GM12878 (cell line): Measurements from ENCODE around the gene GPR137B. TPM values are rescaled to one million over a fixed set of nuclear protein-coding genes. Genes with fewer than 3 reads are reported as not detected.
A peak's percentile ranks its signal among the peaks of the same experiment; 100 is the strongest.

ENCODE experiments used
- ATAC-seq: fragments of 200-7000 bp; cut with Tn5 transposase; 3 replicates; pipeline ENCODE4 v1.9.1; 2020; ENCODE audit warnings: mild to moderate bottlenecking, moderate library complexity
- BruUV-seq: library from RNA; stranded (reverse); fragments of 400-500 nt; replicated peaks from 2 replicates; lab custom pipeline; 2021; lab: Mats Ljungman, UMichigan
- CTCF ChIA-PET: fragments of 300-600 bp; sonication (Branson Sonifier 250); formaldehyde crosslinking; extraction: SDS; loops from one replicate; lab custom pipeline; 2021; ENCODE audit warnings: inconsistent platforms; lab: Yijun Ruan, JAX
- POLR2A ChIA-PET: fragments of 350-600 bp; formaldehyde crosslinking; extraction: SDS; loops from one replicate; lab custom pipeline; 2021; ENCODE audit warnings: inconsistent platforms; lab: Charles Lee
- RAD21 ChIA-PET: fragments of 300-600 bp; sonication (Branson Sonifier 250); formaldehyde crosslinking; loops from one replicate; lab custom pipeline; 2023; ENCODE audit warnings: antibody characterized with exemption; ENCODE audit not compliant: unreplicated experiment; lab: Charles Lee
- SMC1A ChIA-PET: fragments of 300-600 bp; sonication (Branson Sonifier 250); formaldehyde crosslinking; loops from one replicate; lab custom pipeline; 2023; ENCODE audit not compliant: unreplicated experiment, uncharacterized antibody; lab: Charles Lee
- DNase-seq: peaks from one replicate; pipeline ENCODE4 v3.0.0-alpha.2; 2011; ENCODE audit warnings: low read depth, low spot score
- FAIRE-seq: peaks from 3 replicates; lab custom pipeline; 2011; peaks lifted over from hg19 to GRCh38; lab: Jason Lieb, UNC
- H2AFZ ChIP-seq: 2 replicates; pipeline ENCODE4 v1.6.0; 2011; ENCODE audit warnings: low read depth, low read length, control low read depth; ENCODE audit not compliant: control insufficient read depth
- H3K27ac ChIP-seq: 2 replicates; pipeline ENCODE4 v1.5.1; 2011; ENCODE audit warnings: control low read depth; ENCODE audit not compliant: control insufficient read depth, insufficient read depth
- H3K27me3 ChIP-seq, 2 experiments: replicated peaks in 1 of 2; 2 replicates each; pipeline versions ENCODE4 v1.6.0 to v1.6.1; 2011; ENCODE audit warnings: low read length in 1 of 2; ENCODE audit not compliant: control insufficient read depth in 2 of 2, insufficient read depth in 2 of 2
- H3K36me3 ChIP-seq, 2 experiments: 2 replicates each; pipeline ENCODE4 v1.5.1; 2011; ENCODE audit warnings: low read length in 1 of 2; ENCODE audit not compliant: control insufficient read depth in 2 of 2, insufficient read depth in 2 of 2
- H3K4me1 ChIP-seq: 2 replicates; pipeline ENCODE4 v1.6.1; 2011; ENCODE audit warnings: mild to moderate bottlenecking, low read length, moderate library complexity, mixed read lengths; ENCODE audit not compliant: control insufficient read depth, insufficient read depth
- H3K4me2 ChIP-seq: 2 replicates; pipeline ENCODE4 v1.6.0; 2011; ENCODE audit warnings: control low read depth; ENCODE audit not compliant: control insufficient read depth, insufficient read depth
- H3K4me3 ChIP-seq: fragments of 200-600 bp; sonication (generic); 2 replicates; pipeline ENCODE4 v1.5.1; 2016
- H3K79me2 ChIP-seq: 2 replicates; pipeline ENCODE4 v1.6.0; 2011; ENCODE audit warnings: low read length; ENCODE audit not compliant: control insufficient read depth, insufficient read depth
- H3K9ac ChIP-seq: 2 replicates; pipeline ENCODE4 v1.8.0; 2011; ENCODE audit warnings: low read length, control low read depth, mixed read lengths; ENCODE audit not compliant: control insufficient read depth, insufficient read depth
- H3K9me3 ChIP-seq: replicated peaks from 3 replicates; pipeline ENCODE4 v1.5.1; 2011; ENCODE audit warnings: mild to moderate bottlenecking, low read length; ENCODE audit not compliant: control insufficient read depth, insufficient read depth
- H4K20me1 ChIP-seq: 2 replicates; pipeline ENCODE4 v1.6.0; 2011; ENCODE audit not compliant: control insufficient read depth, insufficient read depth
- E4F1 ChIP-seq: fragments of 450-650 bp; IDR thresholded peaks from 2 replicates; pipeline ENCODE4 v1.6.1; 2018; ENCODE audit warnings: borderline replicate concordance, mild to moderate bottlenecking; ENCODE audit not compliant: partially characterized antibody
- EP300 ChIP-seq, 2 experiments: fragments of 150-350 bp in 1 of 2; IDR thresholded peaks; 2 replicates each; pipeline ENCODE4 v1.6.1; 2011 to 2012; ENCODE audit warnings: low read depth in 2 of 2, low read length in 2 of 2, borderline replicate concordance in 1 of 2, improper control_type of control experiment in 1 of 2, inconsistent platforms in 1 of 2; ENCODE audit not compliant: control insufficient read depth in 1 of 2
- HDGF ChIP-seq: fragments of 450-650 bp; IDR thresholded peaks from 2 replicates; pipeline ENCODE4 v1.6.1; 2016; ENCODE audit warnings: antibody characterized with exemption
- MEF2B ChIP-seq: fragments of 450-650 bp; IDR thresholded peaks from 2 replicates; pipeline ENCODE4 v1.6.1; 2018; ENCODE audit warnings: mild to moderate bottlenecking, moderate library complexity; ENCODE audit not compliant: partially characterized antibody, poor library complexity, severe bottlenecking
- POU2F2 ChIP-seq: IDR thresholded peaks from 3 replicates; pipeline ENCODE4 v1.6.1; 2011; ENCODE audit warnings: low read depth, mild to moderate bottlenecking, low read length, borderline replicate concordance
- RAD51 ChIP-seq: fragments of 450-650 bp; IDR thresholded peaks from 2 replicates; pipeline ENCODE4 v1.6.1; 2016; ENCODE audit warnings: moderate library complexity, mild to moderate bottlenecking, inconsistent platforms
- TCF12 ChIP-seq: IDR thresholded peaks from 2 replicates; pipeline ENCODE4 v1.6.1; 2011; ENCODE audit warnings: low read depth, mild to moderate bottlenecking, low read length
- YY1 ChIP-seq: IDR thresholded peaks from 2 replicates; pipeline ENCODE4 v1.6.1; 2011; ENCODE audit warnings: low read depth, mild to moderate bottlenecking, low read length
- ZNF24 ChIP-seq: fragments of 450-650 bp; IDR thresholded peaks from 2 replicates; pipeline ENCODE4 v1.6.1; 2017; ENCODE audit warnings: antibody characterized with exemption, mild to moderate bottlenecking
- WGBS: methylation state at CpG from one replicate; pipeline ENCODE4 v1.1.6; 2016; ENCODE audit warnings: low lambda C conversion rate; ENCODE audit not compliant: insufficient replicate concordance, insufficient coverage; ENCODE audit errors: missing lambda C conversion rate; 5-methylcytosine and 5-hydroxymethylcytosine counted together
- in situ Hi-C: fragments of 300-500 bp; cut with MboI; formaldehyde crosslinking; loops from 9 replicates; pipeline ENCODE4 v1.14.3; 2018; ENCODE audit warnings: mixed read lengths
- intact Hi-C: fragments of 100-400 bp; cut with micrococcal nuclease; formaldehyde crosslinking; loops from one replicate; pipeline ENCODE4 v1.14.2; 2022; ENCODE audit not compliant: unreplicated experiment
- polyA plus RNA-seq, 11 experiments: library from polyadenylated mRNA; depleted of rRNA in 4 of 11; unstranded in 6 of 11; stranded (reverse) in 5 of 11; fragments of >200 nt; fragmentation: Nextera tagmentation in 4 of 11; fragmentation: Illumina TruSeq in 1 of 11; extraction: Ambion mirVana in 4 of 11; extraction: Trizol in 1 of 11; gene quantifications; 1 replicate in 1 of 11; 2 replicates in 10 of 11; pipeline versions ENCODE4 v1.2.1 to v1.2.3, GENCODE V29; 2011 to 2016; ENCODE audit warnings: inconsistent platforms in 2 of 11, missing spikeins in 2 of 11, low read depth in 1 of 11
- total RNA-seq, 4 experiments: library from RNA; depleted of rRNA in 3 of 4; stranded (reverse); fragments of >200 nt in 3 of 4; fragmentation: Illumina TruSeq in 1 of 4; extraction: Trizol in 1 of 4; gene quantifications; 2 replicates each; pipeline versions ENCODE4 v1.2.1 to v1.2.3, GENCODE V29; 2013 to 2021
- TF ChIP-seq, protein P1 (sequence below): fragments of 450-650 bp; IDR thresholded peaks from 2 replicates; pipeline ENCODE4 v1.6.1; 2016; ENCODE audit warnings: mild to moderate bottlenecking, moderate library complexity, borderline replicate concordance

Gene GPR137B
- total and polyA plus RNA-seq, 10 of the 15 experiments (the other 5 are each of a cell fraction or from before 2014, with no cell fraction given), result 5.4 to 20.8 (median 12.5) TPM

DNA sequence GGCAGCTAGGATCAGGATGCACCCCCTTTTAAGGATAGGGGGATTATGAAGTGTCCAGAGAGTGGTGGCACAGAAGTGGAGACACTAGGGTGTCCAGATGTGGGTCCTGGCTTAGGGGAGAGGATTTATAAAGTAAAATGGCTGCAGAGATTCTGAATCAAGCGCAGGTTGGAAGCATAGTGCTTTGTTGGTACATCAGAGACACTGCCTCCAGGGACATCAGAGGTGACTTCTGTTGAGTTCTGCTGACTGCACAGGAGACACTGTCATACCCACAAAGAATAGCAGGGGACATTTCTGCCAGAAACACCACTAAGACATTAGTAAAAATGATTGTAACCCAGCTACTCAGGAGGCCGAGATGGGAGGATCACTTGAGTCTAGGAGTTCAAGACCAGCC is 16.4 kb downstream of the GPR137B start:
- CTCF ChIA-PET, result interaction anchor here (1.1 to 6.6 kb wide), 5 partner anchors 13 to 48 kb away, joined by 3 to 56 read pairs (median 3); partner anchors contain the start of gene GPR137B
- peak; percentile 56; the same call in 1 of the 2 replicates for TF ChIP-seq YY1
- TF ChIP-seq, protein P1, sequence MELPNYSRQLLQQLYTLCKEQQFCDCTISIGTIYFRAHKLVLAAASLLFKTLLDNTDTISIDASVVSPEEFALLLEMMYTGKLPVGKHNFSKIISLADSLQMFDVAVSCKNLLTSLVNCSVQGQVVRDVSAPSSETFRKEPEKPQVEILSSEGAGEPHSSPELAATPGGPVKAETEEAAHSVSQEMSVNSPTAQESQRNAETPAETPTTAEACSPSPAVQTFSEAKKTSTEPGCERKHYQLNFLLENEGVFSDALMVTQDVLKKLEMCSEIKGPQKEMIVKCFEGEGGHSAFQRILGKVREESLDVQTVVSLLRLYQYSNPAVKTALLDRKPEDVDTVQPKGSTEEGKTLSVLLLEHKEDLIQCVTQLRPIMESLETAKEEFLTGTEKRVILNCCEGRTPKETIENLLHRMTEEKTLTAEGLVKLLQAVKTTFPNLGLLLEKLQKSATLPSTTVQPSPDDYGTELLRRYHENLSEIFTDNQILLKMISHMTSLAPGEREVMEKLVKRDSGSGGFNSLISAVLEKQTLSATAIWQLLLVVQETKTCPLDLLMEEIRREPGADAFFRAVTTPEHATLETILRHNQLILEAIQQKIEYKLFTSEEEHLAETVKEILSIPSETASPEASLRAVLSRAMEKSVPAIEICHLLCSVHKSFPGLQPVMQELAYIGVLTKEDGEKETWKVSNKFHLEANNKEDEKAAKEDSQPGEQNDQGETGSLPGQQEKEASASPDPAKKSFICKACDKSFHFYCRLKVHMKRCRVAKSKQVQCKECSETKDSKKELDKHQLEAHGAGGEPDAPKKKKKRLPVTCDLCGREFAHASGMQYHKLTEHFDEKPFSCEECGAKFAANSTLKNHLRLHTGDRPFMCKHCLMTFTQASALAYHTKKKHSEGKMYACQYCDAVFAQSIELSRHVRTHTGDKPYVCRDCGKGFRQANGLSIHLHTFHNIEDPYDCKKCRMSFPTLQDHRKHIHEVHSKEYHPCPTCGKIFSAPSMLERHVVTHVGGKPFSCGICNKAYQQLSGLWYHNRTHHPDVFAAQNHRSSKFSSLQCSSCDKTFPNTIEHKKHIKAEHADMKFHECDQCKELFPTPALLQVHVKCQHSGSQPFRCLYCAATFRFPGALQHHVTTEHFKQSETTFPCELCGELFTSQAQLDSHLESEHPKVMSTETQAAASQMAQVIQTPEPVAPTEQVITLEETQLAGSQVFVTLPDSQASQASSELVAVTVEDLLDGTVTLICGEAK, result 0 out of 2 replicates have a peak, but pooled peaks have one; percentile 12
- no peak for TF ChIP-seq TCF12
- no peak for TF ChIP-seq RAD51
- no peak for TF ChIP-seq E4F1
- peak; percentile 32 for TF ChIP-seq MEF2B
- 0 out of 4 replicates have a peak, but pooled peaks of 1 of the 2 experiments have one; percentile 9 for TF ChIP-seq EP300 (IDR thresholded peaks at IDR 0.05; ENCODE audit: borderline replicate concordance in 1 of 2, control insufficient read depth in 1 of 2, low read depth in 2 of 2, low read length in 2 of 2)
- 0 out of 2 replicates have a peak, but pooled peaks have one; percentile 11 for TF ChIP-seq ZNF24
- 0 out of 3 replicates have a peak, but pooled peaks have one; percentile 16 for TF ChIP-seq POU2F2
- TF ChIP-seq HDGF, result no peak
- Histone ChIP-seq H3K79me2 (peaks cover 47% of the 10 kb centered on the region), H3K27ac (peak overlapping the region; percentile 99), H3K4me2 (peak overlapping the region; percentile 90), H2AFZ (peak overlapping the region; percentile 9; the same call in 1 of the 2 replicates), H3K4me1 (peaks cover 71% of the 10 kb centered on the region), H3K27me3 (no peaks in the 10 kb centered on the region), H3K36me3 (peaks cover 0 to 8% of the 10 kb centered on the region in 2 experiments; a peak in 2 of 4 replicates), H3K4me3 (no peak overlapping the region; the same call in 1 of the 2 replicates), H4K20me1 (no peaks in the 10 kb centered on the region), H3K9ac (peak overlapping the region; percentile 73), H3K9me3 (peaks cover 25% of the 10 kb centered on the region; the same call in 2 of the 3 replicates)
- SMC1A ChIA-PET, result interaction anchor here (0.9 to 7.6 kb wide), 10 partner anchors 13 to 158 kb away, joined by 3 to 95 read pairs (median 7); partner anchors contain the start of gene GPR137B
- DNase-seq (no peak), ATAC-seq (no peak), FAIRE-seq (no peak)
- intact Hi-C loops (no loop called here), in situ Hi-C loops (loop anchor here (10.0 kb wide), 1 partner anchor 274 kb away; no protein-coding TSS in a partner anchor)
- no TSS peak for BruUV-seq
- POLR2A ChIA-PET, result interaction anchor here (1.1 to 6.5 kb wide), 6 partner anchors 10 to 124 kb away, joined by 3 to 64 read pairs (median 14); partner anchors contain the start of genes ERO1B and GPR137B
- 0% methylated on average over 2 of the region's 2 CpGs for WGBS
- RAD21 ChIA-PET, result interaction anchor here (1.0 to 7.7 kb wide), 6 partner anchors 13 to 125 kb away, joined by 3 to 121 read pairs (median 20); partner anchors contain the start of gene GPR137B
